K562 (cell line): ENCODE measurements around the gene EMX2.

Experiments used
- POLR2AphosphoS2 ChIP-seq: IDR thresholded peaks from 2 replicates; pipeline ENCODE4 v1.6.1; 2012; ENCODE audit warnings: low read length, improper control_type of control experiment
- RFX5 ChIP-seq: IDR thresholded peaks from 2 replicates; pipeline ENCODE4 v1.6.1; 2011; ENCODE audit warnings: low read depth, mild to moderate bottlenecking, improper control_type of control experiment, low read length
- TF ChIP-seq, protein P1 (sequence below), 3 experiments: IDR thresholded peaks in 2 of 3; conservative IDR thresholded peaks in 1 of 3; 2 replicates each; pipeline ENCODE4 v1.5.1; 2011 to 2012; ENCODE audit warnings: low read length in 3 of 3, mild to moderate bottlenecking in 3 of 3, control low read depth in 2 of 3, improper control_type of control experiment in 1 of 3, inconsistent platforms in 1 of 3, low read depth in 1 of 3, mixed read lengths in 1 of 3, moderate library complexity in 1 of 3; ENCODE audit not compliant: insufficient read depth in 2 of 3

DNA sequence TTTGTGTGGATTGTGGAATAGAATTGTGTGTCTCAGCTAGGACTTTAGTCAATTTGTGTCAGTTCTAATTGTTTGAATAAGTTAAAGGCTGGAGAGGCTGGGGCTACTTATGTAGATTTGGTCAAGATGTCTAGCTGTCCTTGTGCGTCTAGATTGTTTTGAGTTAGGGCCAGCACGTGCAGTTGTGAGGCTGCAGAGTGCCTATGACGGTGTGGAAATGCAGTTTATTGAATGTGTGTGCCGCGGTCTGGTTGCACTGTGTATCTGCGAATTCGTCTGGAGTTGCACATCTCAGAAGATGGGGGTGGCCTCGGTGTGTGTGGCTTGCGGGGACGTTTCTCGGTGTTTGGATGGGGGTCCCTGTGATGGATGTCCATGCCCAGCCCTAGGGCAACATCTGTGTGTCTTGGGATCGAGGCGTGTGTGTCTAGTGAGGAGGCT lies 10.2 kb downstream of the EMX2 start:
- TF ChIP-seq, protein P1, sequence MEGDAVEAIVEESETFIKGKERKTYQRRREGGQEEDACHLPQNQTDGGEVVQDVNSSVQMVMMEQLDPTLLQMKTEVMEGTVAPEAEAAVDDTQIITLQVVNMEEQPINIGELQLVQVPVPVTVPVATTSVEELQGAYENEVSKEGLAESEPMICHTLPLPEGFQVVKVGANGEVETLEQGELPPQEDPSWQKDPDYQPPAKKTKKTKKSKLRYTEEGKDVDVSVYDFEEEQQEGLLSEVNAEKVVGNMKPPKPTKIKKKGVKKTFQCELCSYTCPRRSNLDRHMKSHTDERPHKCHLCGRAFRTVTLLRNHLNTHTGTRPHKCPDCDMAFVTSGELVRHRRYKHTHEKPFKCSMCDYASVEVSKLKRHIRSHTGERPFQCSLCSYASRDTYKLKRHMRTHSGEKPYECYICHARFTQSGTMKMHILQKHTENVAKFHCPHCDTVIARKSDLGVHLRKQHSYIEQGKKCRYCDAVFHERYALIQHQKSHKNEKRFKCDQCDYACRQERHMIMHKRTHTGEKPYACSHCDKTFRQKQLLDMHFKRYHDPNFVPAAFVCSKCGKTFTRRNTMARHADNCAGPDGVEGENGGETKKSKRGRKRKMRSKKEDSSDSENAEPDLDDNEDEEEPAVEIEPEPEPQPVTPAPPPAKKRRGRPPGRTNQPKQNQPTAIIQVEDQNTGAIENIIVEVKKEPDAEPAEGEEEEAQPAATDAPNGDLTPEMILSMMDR (IDR thresholded peaks at IDR 0.05 in 2 of 3, conservative IDR thresholded peaks at IDR 0.05 in 1 of 3; ENCODE audit: insufficient read depth in 2 of 3, low read depth in 1 of 3, low read length in 3 of 3): no peak
- TF ChIP-seq RFX5 (no peak), POLR2AphosphoS2 (no peak)
